ENCODE measurements around the gene GSE1.

GSE1 gene

DNA sequence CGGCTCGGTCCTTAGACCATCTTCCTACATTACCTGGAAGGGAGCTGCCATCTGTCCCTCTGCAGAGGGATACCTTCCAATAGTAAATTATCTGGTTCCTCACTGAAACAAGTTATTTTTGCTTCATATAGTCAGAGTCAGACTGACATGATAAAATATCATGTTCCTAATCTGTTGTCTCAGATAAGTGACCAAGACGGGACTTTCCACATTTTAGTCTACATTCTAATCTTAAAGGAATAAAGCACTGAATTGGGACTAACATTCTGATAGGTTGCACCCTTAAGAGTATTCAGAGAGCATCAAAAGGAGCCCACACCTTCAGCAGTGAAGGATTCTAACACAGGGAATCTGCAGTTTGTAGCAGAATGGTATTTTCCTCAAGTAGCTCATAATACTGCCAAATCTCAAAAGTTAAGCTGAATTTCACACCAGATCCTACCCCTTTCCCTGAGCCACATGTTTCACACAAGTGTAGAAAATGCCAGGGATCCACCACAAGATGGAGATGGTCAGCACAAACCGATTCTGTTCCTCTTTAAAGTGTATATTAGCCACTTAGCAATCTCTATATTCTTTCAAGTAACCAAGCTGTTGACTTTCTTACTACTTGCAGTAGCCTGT, 62.2 kb downstream of the GSE1 start:
- TF ChIP-seq NFRKB (IDR thresholded peaks at IDR 0.05) (no peak), L3MBTL2 (conservative IDR thresholded peaks at IDR 0.05) (0 out of 2 replicates have a peak, but pooled peaks have one; percentile 12)
- ChIA-PET CTCF (interaction anchor here (3.1 kb wide), 1 partner anchor 41 kb away, joined by 13 read pairs; no protein-coding TSS in a partner anchor), POLR2A (no interaction called here)
- DNase-seq (ENCODE audit: extremely low spot score) = no peak

DNA sequence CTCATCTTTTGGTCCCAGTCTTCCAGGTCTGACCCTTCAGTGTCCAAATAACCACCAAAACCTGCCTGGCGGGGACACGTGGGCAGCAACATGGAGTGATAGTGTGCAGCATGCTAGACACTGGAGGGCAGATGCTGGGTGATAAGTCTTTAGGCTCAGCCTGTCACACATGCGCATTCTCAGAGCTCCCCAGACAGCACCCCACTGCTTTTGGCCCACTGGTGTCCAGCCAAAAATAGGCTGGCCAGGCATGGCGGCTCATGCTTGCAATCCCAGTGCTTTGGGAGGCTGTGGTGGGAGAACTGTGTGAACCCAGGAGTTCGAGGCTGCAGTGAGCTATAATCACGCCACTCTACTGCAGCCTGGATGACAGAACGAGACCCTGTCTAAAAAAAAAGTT, 63.3 kb downstream of the GSE1 start:
- no peak for DNase-seq (ENCODE audit: extremely low spot score)
- CTCF ChIA-PET = interaction anchor here (0.6 to 1.0 kb wide), 3 partner anchors 54 to 321 kb away, joined by 3 to 7 read pairs (median 3); no protein-coding TSS in a partner anchor
- TF ChIP-seq, protein P1, sequence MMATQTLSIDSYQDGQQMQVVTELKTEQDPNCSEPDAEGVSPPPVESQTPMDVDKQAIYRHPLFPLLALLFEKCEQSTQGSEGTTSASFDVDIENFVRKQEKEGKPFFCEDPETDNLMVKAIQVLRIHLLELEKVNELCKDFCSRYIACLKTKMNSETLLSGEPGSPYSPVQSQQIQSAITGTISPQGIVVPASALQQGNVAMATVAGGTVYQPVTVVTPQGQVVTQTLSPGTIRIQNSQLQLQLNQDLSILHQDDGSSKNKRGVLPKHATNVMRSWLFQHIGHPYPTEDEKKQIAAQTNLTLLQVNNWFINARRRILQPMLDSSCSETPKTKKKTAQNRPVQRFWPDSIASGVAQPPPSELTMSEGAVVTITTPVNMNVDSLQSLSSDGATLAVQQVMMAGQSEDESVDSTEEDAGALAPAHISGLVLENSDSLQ (IDR thresholded peaks at IDR 0.05) = no peak
- TF ChIP-seq CTBP1 (IDR thresholded peaks at IDR 0.05; ENCODE audit: borderline replicate concordance) (no peak), L3MBTL2 (conservative IDR thresholded peaks at IDR 0.05) (no peak), HDGF (IDR thresholded peaks at IDR 0.05; ENCODE audit: borderline replicate concordance) (no peak), LEF1 (IDR thresholded peaks at IDR 0.05; ENCODE audit: borderline replicate concordance) (no peak), BHLHE40 (IDR thresholded peaks at IDR 0.05; ENCODE audit: borderline replicate concordance) (no peak), FOXA1 (IDR thresholded peaks at IDR 0.05) (no peak), FOXK2 (IDR thresholded peaks at IDR 0.05) (no peak), ELF4 (IDR thresholded peaks at IDR 0.05) (no peak), SUZ12 (IDR thresholded peaks at IDR 0.05) (no peak), NFRKB (IDR thresholded peaks at IDR 0.05) (no peak), SP1 (IDR thresholded peaks at IDR 0.05) (no peak), ZNF384 (IDR thresholded peaks at IDR 0.05) (no peak), TARDBP (IDR thresholded peaks at IDR 0.05) (no peak)
- POLR2A ChIA-PET = no interaction called here

DNA sequence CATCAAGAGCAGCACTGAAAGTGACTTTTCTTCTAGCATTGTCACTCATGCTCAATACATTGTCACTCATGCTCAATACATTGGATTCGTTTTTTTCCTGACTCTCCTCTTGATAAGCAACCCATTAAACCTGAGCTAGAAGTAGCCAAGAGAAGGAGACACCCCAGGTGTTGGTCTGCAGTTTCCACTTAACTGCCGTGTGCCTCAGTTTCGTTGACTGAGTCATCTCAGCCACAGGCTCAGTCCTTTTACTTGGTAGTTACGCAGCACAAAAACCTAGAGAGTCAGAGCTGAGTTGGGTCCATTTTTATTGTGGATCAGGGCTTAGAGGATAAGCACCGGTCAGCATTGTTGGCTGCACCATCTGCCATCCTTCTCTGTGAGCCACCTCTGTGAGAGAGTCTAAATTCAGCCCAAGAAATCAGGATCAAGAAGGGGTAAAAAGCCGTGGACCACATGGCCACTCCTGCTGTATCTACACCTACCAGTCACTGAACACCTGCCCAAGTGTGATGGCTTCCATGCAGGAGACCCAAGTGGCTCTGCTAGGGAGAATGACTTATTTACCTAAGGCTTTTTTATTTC, 64.4 kb downstream of the GSE1 start:
- POLR2A ChIA-PET = no interaction called here
- DNase-seq (ENCODE audit: extremely low spot score) = no peak
- CTCF ChIA-PET = interaction anchor here (0.6 to 0.7 kb wide), 2 partner anchors 18 to 383 kb away, joined by 3 to 4 read pairs; no protein-coding TSS in a partner anchor
- TF ChIP-seq, protein P1 (IDR thresholded peaks at IDR 0.05) = no peak
- no peak for TF ChIP-seq FOXM1 (IDR thresholded peaks at IDR 0.05; ENCODE audit: borderline replicate concordance)
- no peak for TF ChIP-seq FOXA1 (IDR thresholded peaks at IDR 0.05)
- no peak for TF ChIP-seq SUZ12 (IDR thresholded peaks at IDR 0.05)
- no peak for TF ChIP-seq LEF1 (IDR thresholded peaks at IDR 0.05; ENCODE audit: borderline replicate concordance)
- no peak for TF ChIP-seq ELF4 (IDR thresholded peaks at IDR 0.05)
- TF ChIP-seq TARDBP (IDR thresholded peaks at IDR 0.05) = no peak
- TF ChIP-seq ARNT (IDR thresholded peaks at IDR 0.05) = no peak
- no peak for TF ChIP-seq ZNF384 (IDR thresholded peaks at IDR 0.05)
- no peak for TF ChIP-seq L3MBTL2 (conservative IDR thresholded peaks at IDR 0.05)
- no peak for TF ChIP-seq FOXK2 (IDR thresholded peaks at IDR 0.05)

DNA sequence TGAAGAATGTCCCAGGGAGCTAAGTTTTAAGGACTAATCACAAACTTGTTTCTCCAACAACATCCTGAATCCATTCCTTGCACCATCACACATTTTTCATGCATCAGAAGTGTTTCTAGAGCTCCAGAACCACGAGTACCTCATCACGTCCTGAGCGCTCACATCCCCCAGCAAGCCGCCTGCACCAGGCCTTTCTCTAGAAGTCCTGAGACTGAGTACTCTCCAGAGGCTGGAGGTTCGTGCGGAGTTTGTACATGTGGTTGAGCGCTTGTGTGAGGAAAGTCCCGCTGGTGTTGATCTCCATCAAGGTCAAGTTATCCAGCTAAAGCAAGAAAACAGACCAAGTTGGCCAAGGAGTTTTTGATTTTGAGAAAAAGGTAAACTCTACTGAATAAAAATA, 64.9 kb downstream of the GSE1 start:
- DNase-seq (ENCODE audit: extremely low spot score) = no peak
- ChIA-PET POLR2A (no interaction called here), CTCF (interaction anchor here (0.6 kb wide), 1 partner anchor 383 kb away, joined by 3 read pairs; no protein-coding TSS in a partner anchor)
- TF ChIP-seq, protein P1 (IDR thresholded peaks at IDR 0.05) = no peak
- TF ChIP-seq SUZ12 (IDR thresholded peaks at IDR 0.05) = no peak
- TF ChIP-seq L3MBTL2 (conservative IDR thresholded peaks at IDR 0.05) = no peak
- TF ChIP-seq HDGF (IDR thresholded peaks at IDR 0.05; ENCODE audit: borderline replicate concordance) = no peak
- no peak for TF ChIP-seq ARNT (IDR thresholded peaks at IDR 0.05)

DNA sequence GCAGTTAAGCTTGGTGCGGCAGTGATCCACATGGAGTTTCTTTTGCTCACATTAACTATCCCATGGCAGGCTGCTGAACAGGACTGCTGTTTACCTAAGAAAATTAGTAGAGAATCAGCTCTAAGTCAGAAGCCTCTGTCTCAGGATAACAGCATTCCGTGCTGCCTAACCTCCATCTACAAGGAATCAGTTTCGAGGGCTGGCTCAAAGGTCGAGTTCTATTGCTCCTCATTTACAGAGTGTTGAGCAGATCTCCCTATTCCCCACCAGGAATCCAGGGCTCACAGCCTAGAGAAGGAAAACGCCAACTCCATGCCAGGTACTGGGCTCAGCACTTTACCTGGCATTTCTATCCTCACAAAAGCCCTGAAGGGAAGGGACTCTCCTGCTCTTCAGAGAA, 65.7 kb downstream of the GSE1 start:
- no peak for TF ChIP-seq FOXM1 (IDR thresholded peaks at IDR 0.05; ENCODE audit: borderline replicate concordance)
- no peak for TF ChIP-seq HDGF (IDR thresholded peaks at IDR 0.05; ENCODE audit: borderline replicate concordance)
- no peak for TF ChIP-seq ZNF384 (IDR thresholded peaks at IDR 0.05)
- TF ChIP-seq TARDBP (IDR thresholded peaks at IDR 0.05) = no peak
- TF ChIP-seq, protein P1 (IDR thresholded peaks at IDR 0.05) = no peak
- ChIA-PET CTCF (no interaction called here), POLR2A (no interaction called here)
- no peak for DNase-seq (ENCODE audit: extremely low spot score)

DNA sequence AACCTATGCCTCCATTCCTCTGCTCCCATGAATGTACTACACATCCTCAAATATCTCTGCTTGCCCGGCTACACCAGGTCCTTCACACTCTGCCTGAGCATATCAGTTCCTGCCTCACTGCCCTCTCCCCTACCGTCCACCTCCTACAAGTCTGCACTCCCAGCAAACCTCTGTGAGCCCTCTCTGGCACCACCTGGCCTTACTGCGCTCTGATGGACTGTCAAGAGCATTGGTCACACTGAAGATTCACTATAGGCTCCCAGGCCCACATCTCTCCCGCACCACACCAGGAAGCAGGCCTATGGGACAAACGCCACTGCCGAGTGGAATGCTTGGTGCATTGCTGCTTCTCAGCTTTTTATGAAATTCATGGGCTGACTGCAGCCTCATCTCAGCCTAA, 66.7 kb downstream of the GSE1 start:
- no peak for DNase-seq (ENCODE audit: extremely low spot score)
- ChIA-PET CTCF (no interaction called here), POLR2A (no interaction called here)
- TF ChIP-seq BHLHE40 (IDR thresholded peaks at IDR 0.05; ENCODE audit: borderline replicate concordance) = no peak
- TF ChIP-seq ELF4 (IDR thresholded peaks at IDR 0.05) = no peak
- TF ChIP-seq FOXM1 (IDR thresholded peaks at IDR 0.05; ENCODE audit: borderline replicate concordance) = no peak
- no peak for TF ChIP-seq LEF1 (IDR thresholded peaks at IDR 0.05; ENCODE audit: borderline replicate concordance)
- TF ChIP-seq FOXA1 (IDR thresholded peaks at IDR 0.05) = no peak
- TF ChIP-seq TARDBP (IDR thresholded peaks at IDR 0.05) = no peak
- no peak for TF ChIP-seq SP1 (IDR thresholded peaks at IDR 0.05)
